ENCODE measurements around the gene ABCA12. TPM values are rescaled to one million over a fixed set of nuclear protein-coding genes. Genes with fewer than 3 reads are reported as not detected.

The ABCA12 gene
- total RNA-seq, 1 donor: not detected

DNA sequence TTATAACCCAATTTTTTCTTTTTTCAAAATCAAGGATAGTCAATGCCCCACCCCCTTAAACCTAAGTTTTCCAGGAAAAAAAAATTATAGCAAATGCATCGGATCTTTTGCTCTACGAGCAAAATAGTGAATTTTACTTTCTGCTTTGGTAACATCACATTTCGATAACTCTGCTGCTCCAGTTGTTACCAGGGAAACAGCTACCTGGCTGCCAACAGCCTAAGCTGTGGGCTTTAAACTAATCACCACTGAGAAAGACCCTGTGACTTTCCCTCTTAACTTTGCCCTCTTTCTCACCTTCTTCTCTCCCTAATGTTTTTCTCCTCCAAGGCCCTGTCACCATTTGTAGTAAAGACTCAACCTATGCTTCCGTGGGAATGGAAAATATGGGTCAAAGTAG lies 145.5 kb downstream of the ABCA12 start:
- H3K4me3 ChIP-seq (ENCODE audit: low read length): no peak overlapping the region
- H3K27me3 ChIP-seq (ENCODE audit: insufficient read depth, low read length): no peaks in the 10 kb centered on the region
- no peaks in the 10 kb centered on the region for H3K4me1 ChIP-seq (ENCODE audit: insufficient read depth, low read length)
- H3K9me3 ChIP-seq (ENCODE audit: low read depth, low read length): no peaks in the 10 kb centered on the region

GRCh38 chr2:214989187-214989586 lies 149.2 kb downstream of the ABCA12 start:
- Histone ChIP-seq H3K27me3 (ENCODE audit: insufficient read depth, low read length) (no peaks in the 10 kb centered on the region), H3K4me1 (ENCODE audit: insufficient read depth, low read length) (no peaks in the 10 kb centered on the region), H3K4me3 (ENCODE audit: low read length) (no peak overlapping the region), H3K9me3 (ENCODE audit: low read depth, low read length) (no peaks in the 10 kb centered on the region)

DNA sequence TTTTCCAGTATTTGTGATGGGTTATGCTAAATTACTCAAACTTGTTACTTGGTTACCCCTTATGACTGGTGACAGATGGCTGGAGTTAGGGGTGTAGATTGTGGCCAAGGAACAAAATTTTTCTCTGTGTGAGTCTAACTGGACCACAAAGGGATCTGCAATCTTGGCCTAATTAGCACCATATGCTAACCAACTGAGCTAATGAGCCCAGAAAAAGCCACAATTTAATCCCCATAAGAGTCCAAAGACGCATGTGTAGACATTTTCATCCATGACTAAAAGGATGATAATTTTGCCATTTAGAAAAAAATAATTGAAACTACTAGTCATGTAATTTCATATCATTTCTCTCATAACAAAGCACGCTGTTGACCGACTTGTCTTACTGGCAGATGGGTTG lies 151.2 kb downstream of the ABCA12 start:
- no peaks in the 10 kb centered on the region for H3K4me1 ChIP-seq (ENCODE audit: insufficient read depth, low read length)
- H3K9me3 ChIP-seq (ENCODE audit: low read depth, low read length): no peaks in the 10 kb centered on the region
- no peaks in the 10 kb centered on the region for H3K27me3 ChIP-seq (ENCODE audit: insufficient read depth, low read length)
- no peak overlapping the region for H3K4me3 ChIP-seq (ENCODE audit: low read length)

GRCh38 chr2:214985619-214986018 lies 152.8 kb downstream of the ABCA12 start:
- H3K27me3 ChIP-seq (ENCODE audit: insufficient read depth, low read length): no peaks in the 10 kb centered on the region
- no peaks in the 10 kb centered on the region for H3K4me1 ChIP-seq (ENCODE audit: insufficient read depth, low read length)
- no peak overlapping the region for H3K4me3 ChIP-seq (ENCODE audit: low read length)
- H3K9me3 ChIP-seq (ENCODE audit: low read depth, low read length): no peaks in the 10 kb centered on the region

- Histone ChIP-seq H3K9me3 (ENCODE audit: low read depth, low read length) (no peaks in the 10 kb centered on the region), H3K4me1 (ENCODE audit: insufficient read depth, low read length) (no peaks in the 10 kb centered on the region), H3K27me3 (ENCODE audit: insufficient read depth, low read length) (no peaks in the 10 kb centered on the region), H3K4me3 (ENCODE audit: low read length) (no peak overlapping the region)
These were observed 172.0 kb downstream of the ABCA12 start for GRCh38 chr2:214966420-214966819.

DNA sequence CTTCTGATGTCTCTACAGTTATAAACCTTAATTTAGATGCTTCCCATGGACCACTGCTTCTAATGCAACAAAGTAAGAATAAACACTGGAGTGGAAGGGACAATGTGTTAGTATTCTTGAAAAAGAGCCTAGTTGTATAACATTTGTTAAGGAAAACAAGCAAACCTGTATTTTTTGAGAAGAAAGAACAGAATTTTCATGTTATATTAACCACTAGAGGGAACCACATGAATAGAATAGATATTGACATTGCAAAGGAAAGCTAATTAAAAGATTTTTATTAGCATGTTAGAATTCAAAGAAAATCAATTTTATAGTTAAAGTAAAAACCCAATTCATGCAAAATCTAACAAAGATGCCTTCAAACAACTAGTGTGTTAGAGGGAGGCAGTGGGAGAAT lies 177.7 kb downstream of the ABCA12 start:
- H3K4me1 ChIP-seq (ENCODE audit: insufficient read depth, low read length): no peaks in the 10 kb centered on the region
- no peak overlapping the region for H3K4me3 ChIP-seq (ENCODE audit: low read length)
- no peaks in the 10 kb centered on the region for H3K27me3 ChIP-seq (ENCODE audit: insufficient read depth, low read length)
- H3K9me3 ChIP-seq (ENCODE audit: low read depth, low read length): no peaks in the 10 kb centered on the region

- Histone ChIP-seq H3K4me1 (ENCODE audit: insufficient read depth, low read length) (no peaks in the 10 kb centered on the region), H3K27me3 (ENCODE audit: insufficient read depth, low read length) (no peaks in the 10 kb centered on the region), H3K9me3 (ENCODE audit: low read depth, low read length) (no peaks in the 10 kb centered on the region), H3K4me3 (ENCODE audit: low read length) (no peak overlapping the region)
These were observed 191.5 kb downstream of the ABCA12 start for GRCh38 chr2:214946949-214947348.

GRCh38 chr2:214934006-214934405 lies 204.4 kb downstream of the ABCA12 start:
- Histone ChIP-seq H3K27me3 (ENCODE audit: insufficient read depth, low read length) (no peaks in the 10 kb centered on the region), H3K4me1 (ENCODE audit: insufficient read depth, low read length) (no peaks in the 10 kb centered on the region), H3K4me3 (ENCODE audit: low read length) (no peak overlapping the region), H3K9me3 (ENCODE audit: low read depth, low read length) (no peaks in the 10 kb centered on the region)

DNA sequence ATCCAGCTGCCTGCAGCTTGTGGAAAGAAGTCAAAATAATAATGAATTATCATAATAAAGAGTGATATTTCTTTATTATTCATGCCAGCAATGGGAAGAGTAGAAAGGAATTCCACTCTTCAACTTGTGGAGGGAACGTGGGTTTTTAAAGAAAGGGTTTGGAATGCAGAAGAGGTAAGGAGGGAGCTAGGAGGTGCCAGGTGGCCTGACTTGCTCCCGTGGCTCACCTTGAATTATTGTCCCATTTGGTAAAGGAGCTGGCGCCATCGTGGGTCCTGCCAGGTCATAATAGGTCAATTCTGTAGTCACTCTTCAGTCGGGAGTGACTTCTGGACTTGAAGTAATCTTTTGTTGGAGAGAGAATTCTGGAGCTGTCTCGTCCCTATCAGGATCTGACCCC lies 233.8 kb downstream of the ABCA12 start:
- Histone ChIP-seq H3K27me3 (ENCODE audit: insufficient read depth, low read length) (no peaks in the 10 kb centered on the region), H3K9me3 (ENCODE audit: low read depth, low read length) (no peaks in the 10 kb centered on the region), H3K4me3 (ENCODE audit: low read length) (no peak overlapping the region), H3K4me1 (ENCODE audit: insufficient read depth, low read length) (no peaks in the 10 kb centered on the region)

DNA sequence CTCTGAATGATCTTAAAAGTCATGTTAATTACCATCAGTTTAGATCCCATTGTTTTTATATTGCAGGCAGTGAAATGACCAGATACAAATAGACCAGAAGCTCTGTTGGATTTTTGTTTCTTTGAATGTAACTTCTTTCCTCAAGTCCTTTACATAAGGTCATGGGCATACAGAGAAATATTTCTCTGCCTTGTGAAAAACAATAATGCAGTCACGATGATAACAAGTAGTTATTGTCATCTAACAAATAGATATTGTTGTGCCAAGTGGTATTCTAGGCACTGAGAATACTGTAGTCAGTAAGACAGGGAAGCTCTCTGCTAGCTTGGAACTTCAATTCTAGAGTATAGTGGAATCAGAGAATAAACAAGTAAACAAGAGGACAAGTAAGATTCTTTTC lies 234.2 kb downstream of the ABCA12 start:
- no peak overlapping the region for H3K4me3 ChIP-seq (ENCODE audit: low read length)
- H3K27me3 ChIP-seq (ENCODE audit: insufficient read depth, low read length): no peaks in the 10 kb centered on the region
- no peaks in the 10 kb centered on the region for H3K4me1 ChIP-seq (ENCODE audit: insufficient read depth, low read length)
- H3K9me3 ChIP-seq (ENCODE audit: low read depth, low read length): no peaks in the 10 kb centered on the region

GRCh38 chr2:214902286-214902685 lies 236.1 kb downstream of the ABCA12 start:
- Histone ChIP-seq H3K9me3 (ENCODE audit: low read depth, low read length) (no peaks in the 10 kb centered on the region), H3K27me3 (ENCODE audit: insufficient read depth, low read length) (no peaks in the 10 kb centered on the region), H3K4me3 (ENCODE audit: low read length) (no peak overlapping the region), H3K4me1 (ENCODE audit: insufficient read depth, low read length) (no peaks in the 10 kb centered on the region)

DNA sequence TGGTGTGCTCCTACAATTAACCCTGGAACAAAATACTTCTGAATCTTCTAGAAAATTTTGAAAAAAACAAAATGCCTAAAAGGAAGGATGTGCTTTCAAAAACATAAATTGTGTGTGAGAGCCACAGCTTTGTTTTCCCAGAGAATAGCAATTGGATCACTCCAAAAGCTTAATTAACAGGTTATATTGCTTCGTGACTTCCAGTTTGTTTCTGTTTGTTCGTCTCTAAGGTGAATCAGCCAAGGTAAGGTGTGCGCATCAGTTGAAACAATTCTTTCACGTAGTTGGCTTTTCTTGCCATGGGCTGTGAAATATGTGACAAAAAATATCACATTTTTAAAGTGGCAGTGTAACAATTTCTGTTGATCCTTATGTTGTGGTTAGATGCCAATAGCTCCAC lies 238.7 kb downstream of the ABCA12 start:
- H3K27me3 ChIP-seq (ENCODE audit: insufficient read depth, low read length): no peaks in the 10 kb centered on the region
- no peak overlapping the region for H3K4me3 ChIP-seq (ENCODE audit: low read length)
- no peaks in the 10 kb centered on the region for H3K4me1 ChIP-seq (ENCODE audit: insufficient read depth, low read length)
- no peaks in the 10 kb centered on the region for H3K9me3 ChIP-seq (ENCODE audit: low read depth, low read length)

- no peaks in the 10 kb centered on the region for H3K27me3 ChIP-seq (ENCODE audit: insufficient read depth, low read length)
- H3K9me3 ChIP-seq (ENCODE audit: low read depth, low read length): no peaks in the 10 kb centered on the region
- H3K4me1 ChIP-seq (ENCODE audit: insufficient read depth, low read length): no peaks in the 10 kb centered on the region
- H3K4me3 ChIP-seq (ENCODE audit: low read length): no peak overlapping the region
These were observed 242.2 kb downstream of the ABCA12 start for GRCh38 chr2:214896274-214896673.

DNA sequence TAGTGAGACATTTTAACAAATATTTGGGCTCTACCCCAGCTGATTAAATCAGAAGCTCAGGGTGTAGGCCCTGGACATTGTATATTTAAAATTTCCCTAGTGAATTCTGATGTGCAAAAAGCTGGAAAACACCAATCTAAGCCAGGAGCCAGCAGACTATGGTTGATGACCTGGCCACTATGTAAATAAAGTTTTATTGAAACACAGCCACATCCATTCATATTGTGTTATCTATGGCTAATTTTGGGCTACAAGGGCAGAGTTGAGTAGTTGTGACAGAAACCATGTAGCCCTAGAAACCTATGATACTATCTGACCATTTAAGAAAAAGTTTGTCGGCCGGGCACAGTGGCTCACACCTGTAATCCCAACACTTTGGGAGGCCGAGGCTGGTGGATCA lies 243.0 kb downstream of the ABCA12 start:
- H3K4me1 ChIP-seq (ENCODE audit: insufficient read depth, low read length): no peaks in the 10 kb centered on the region
- H3K27me3 ChIP-seq (ENCODE audit: insufficient read depth, low read length): no peaks in the 10 kb centered on the region
- H3K9me3 ChIP-seq (ENCODE audit: low read depth, low read length): no peaks in the 10 kb centered on the region
- no peak overlapping the region for H3K4me3 ChIP-seq (ENCODE audit: low read length)

GRCh38 chr2:214889301-214889700 lies 249.1 kb downstream of the ABCA12 start:
- no peaks in the 10 kb centered on the region for H3K9me3 ChIP-seq (ENCODE audit: low read depth, low read length)
- H3K4me3 ChIP-seq (ENCODE audit: low read length): no peak overlapping the region
- no peaks in the 10 kb centered on the region for H3K4me1 ChIP-seq (ENCODE audit: insufficient read depth, low read length)
- no peaks in the 10 kb centered on the region for H3K27me3 ChIP-seq (ENCODE audit: insufficient read depth, low read length)

GRCh38 chr2:214881647-214882202 lies 256.7 kb downstream of the ABCA12 start:
- Histone ChIP-seq H3K4me3 (ENCODE audit: low read length) (no peak overlapping the region), H3K4me1 (ENCODE audit: insufficient read depth, low read length) (no peaks in the 10 kb centered on the region), H3K27me3 (ENCODE audit: insufficient read depth, low read length) (no peaks in the 10 kb centered on the region), H3K9me3 (ENCODE audit: low read depth, low read length) (no peaks in the 10 kb centered on the region)

All from mononuclear cell (primary cell).